ENCODE data around the gene ZNF611. TPM values are rescaled to one million over a fixed set of nuclear protein-coding genes. Genes with fewer than 3 reads are reported as not detected.
"Not testable (repeated sequence)": the region's sequence is repeated elsewhere in the genome, so short reads cannot be mapped to it uniquely, and the experiment has no call there.

The ZNF611 gene
- total RNA-seq = 10 to 100 TPM; 20.0 to 20.8 TPM

DNA sequence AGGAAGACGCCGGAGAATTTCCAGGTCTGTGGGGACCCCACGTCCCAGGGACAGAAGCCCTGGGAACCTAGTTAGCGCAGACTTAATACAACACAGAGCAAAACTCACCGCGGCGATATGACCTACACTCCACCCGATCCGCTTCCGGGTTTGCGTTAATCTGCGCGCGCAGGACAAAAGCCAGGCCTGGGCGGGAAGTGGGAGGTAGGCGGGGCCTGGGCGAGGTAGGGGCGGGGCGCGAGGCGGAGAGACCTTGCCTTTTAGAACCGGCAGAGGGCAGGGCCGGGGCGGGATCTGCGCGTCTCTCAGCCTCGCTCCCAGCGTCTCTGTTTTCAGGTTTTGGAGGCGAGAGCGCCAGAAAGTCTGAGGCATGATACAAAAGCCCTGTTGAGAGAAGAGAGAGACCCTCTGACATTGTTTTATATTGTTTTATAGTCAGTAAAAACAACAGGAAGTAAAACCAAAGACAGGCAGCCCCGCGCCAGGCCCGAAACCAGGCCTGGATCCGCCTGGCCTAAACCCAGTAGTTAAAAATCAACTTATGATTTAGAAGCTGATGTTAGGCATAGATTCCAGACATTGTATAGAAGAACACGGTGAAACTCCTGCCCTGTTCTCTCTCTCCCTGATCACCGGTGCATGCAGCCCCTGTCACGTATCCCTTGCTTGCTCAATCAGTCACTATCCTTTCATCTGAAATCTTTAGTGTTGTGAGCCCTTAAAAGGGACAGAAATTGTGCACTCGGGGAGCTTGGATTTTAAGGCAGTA lies at the start of gene ZNF611:
TSS of gene ZNF611 (minus strand) at position 152 of the 769 bp plus-strand sequence. CDS start 19,150 bp downstream, outside the sequence.
- ChIA-PET POLR2A (no interaction called here), CTCF (no interaction called here)

DNA sequence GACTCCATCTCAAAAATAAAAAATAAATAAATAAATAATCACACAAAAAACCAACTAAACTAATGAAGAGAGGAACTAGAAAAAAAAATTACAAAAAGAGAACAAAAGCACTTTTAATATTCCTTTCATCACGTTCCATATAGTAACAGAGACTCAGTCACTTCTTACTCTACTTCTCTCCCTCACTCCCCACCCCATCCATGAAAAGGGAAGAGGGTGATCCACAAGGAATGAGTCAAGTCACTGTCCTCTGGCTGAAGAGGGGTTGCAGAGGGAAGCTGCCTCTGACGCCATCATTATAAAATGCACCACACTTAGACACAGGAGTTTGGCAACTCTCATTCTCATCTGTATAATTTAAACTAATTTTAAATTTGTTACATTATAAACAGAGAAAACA lies 48.0 kb upstream of the ZNF611 start:
- CTCF ChIA-PET, POLR2A ChIA-PET: not testable (repeated sequence)

DNA sequence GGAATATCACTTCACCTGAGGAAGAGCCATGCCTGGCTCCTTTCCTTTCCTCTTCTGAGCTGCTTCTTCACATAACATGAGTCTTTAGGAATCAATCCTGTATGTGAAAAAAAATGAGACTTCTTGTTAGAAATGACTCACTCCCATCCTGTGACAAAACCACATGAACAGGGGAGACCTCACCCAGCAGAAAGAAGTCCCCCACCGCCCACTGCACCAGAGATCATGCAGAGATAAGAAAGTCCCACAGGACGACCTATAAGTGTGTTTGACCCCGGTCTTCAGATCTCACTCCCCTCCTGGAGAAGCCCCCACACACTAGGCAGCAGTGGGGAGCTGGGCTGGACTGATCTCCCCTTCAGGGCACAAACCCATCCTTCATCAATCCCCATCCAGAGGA lies 44.0 kb upstream of the ZNF611 start:
- CTCF ChIA-PET = no interaction called here
- POLR2A ChIA-PET = interaction anchor here (0.6 kb wide), 1 partner anchor 17 kb away, joined by 3 read pairs; no protein-coding TSS in a partner anchor

DNA sequence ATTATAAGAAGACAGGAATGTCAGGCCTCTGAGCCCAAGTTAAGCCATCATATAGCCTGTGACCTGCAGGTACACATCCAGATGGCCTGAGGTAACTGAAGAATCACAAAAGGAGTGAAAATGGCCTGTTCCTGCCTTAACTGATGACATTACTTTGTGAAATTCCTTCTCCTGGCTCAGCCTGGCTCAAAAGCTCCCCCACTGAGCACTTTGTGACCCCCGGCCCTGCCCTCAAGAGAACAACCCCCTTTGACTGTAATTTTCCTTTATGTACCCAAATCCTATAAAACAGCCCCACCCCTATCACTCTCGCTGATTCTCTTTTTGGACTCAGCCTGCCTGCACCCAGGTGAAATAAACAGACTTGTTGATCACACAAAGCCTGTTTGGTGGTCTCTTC lies 21.6 kb upstream of the ZNF611 start:
- POLR2A ChIA-PET, CTCF ChIA-PET: not testable (repeated sequence)

DNA sequence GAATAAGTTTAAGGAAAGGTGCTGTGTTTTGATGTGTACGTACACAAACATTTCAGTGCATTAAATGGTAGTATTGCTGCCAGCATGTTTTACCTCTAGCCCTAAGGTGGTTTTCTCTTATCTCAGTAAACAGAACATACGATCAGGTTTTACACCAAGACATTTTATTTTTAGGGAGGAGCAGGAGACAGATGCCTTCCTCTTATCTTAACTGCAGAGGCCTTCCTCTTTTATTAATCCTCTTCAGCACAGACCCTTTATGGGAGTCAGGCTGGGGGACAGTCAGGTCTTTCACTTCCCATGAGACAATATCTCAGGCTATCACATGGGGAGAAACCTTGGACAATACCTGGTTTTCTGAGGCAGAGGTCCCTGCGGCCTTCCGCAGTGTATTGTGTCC lies 14.9 kb upstream of the ZNF611 start:
- ChIA-PET POLR2A (no interaction called here), CTCF (no interaction called here)

DNA sequence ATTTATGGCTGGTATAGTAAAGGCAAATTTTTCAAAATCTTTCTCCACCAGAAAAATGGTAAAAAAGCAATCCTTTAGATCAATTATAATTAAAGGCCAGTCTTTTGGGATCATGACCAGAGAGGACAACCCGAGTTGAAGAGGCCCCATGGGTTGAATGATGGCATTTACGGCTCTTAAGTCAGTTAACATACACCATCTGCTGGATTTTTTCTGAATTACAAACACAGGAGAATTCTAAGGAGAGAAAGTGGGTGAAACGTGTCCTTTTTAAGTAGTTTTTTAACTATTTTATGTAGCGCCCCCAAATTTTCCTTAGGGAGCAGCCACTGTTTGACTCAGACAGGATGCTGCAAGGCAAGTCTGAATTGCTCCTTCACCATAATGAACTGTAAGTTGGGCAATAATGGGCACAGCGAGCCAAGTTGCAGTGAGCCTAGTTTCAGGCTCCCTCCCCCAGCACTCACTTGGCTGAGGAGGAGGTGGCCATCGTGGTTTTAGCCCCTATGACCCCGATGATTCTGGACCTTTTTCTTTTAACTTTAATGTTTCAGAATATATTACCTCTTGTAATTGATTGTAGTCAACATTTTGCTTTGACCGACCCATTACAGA lies 13.6 kb upstream of the ZNF611 start:
- POLR2A ChIA-PET = no interaction called here

DNA sequence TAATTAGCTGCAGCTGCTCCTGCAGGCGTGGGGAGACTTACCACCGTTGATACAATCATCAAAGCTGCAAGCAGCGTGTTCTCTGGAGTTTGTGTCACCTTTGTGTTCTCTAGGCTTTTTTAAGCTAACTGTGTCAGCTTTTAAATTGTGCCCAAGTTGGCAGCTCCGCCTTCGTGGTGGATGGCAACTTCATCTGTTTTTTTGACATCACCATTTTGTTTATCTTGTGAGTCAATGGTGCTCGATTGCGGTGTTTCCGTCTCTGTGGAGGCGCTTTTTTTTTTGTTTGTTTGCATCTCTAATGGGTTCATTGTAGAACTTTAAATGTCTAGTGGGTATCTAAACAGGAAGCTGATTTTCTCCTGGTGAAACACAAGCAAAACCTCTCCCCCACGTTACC lies 11.1 kb upstream of the ZNF611 start:
- POLR2A ChIA-PET, CTCF ChIA-PET: not testable (repeated sequence)

More for the DNA sequence above, 13.6 kb upstream of the ZNF611 start:
- CTCF ChIA-PET = no interaction called here

DNA sequence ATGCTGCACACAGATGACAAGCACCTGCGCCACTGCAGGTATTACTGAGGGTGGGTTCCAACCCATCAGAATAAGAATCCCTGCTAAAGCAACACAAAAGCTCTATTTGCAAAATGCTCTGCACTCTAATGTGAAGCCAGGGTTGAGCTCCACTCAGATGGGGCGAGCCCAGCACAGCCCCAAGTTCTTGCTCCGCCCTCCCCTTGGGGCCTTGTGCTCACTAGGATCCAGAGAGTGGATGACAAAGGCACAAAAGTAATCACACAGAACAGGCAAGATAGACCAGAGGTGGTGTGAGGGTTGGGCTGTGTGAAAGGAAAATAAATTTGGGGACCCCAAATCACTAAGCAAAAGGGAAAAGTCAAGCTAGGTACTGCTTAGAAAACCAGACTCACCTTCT lies 8.2 kb upstream of the ZNF611 start:
- ChIA-PET POLR2A (no interaction called here), CTCF (no interaction called here)

DNA sequence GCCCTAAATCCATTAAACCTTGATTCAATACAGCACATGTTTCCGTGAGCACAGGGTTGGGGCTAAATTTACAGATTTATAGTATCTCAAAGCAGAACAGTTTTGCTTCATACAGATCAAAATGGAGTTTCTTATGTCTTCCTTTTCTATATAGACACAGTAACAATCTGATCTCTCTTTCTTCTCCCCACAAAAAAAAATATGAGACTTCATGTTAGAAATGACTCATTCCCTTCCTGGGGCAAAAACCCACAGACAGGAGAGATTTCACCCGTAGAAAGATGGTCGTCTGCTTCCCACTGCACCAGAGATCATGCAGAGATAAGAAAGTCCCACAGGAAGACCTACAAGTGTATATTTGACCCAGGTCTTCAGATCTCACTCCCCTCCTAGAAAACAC lies 7.7 kb upstream of the ZNF611 start:
- CTCF ChIA-PET = no interaction called here
- POLR2A ChIA-PET = no interaction called here

DNA sequence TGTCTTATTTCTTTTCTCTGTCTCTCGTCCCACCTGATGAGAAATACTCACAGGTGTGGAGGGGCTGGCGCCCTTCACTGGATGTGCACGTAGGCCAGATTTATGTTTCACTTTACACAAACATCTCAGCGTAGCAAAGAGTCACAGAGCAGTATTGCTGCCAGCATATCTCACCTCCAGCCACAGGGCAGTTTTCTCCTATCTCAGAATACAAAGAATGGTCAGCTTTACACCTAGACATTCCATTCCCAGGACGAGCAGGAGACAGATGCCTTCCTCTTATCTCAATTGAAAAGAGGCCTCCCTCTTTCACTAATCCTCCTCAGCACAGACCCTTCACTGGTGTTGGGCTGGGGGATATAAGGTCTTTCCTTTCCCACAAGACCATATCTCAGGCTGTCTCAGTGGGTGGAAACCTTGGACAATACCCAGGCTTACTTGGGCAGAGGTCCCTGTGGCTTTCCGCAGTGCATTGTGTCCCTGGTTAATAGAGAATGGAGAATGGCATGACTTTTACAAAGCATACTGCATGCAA lies 7.2 kb upstream of the ZNF611 start:
- ChIA-PET CTCF (no interaction called here), POLR2A (no interaction called here)

DNA sequence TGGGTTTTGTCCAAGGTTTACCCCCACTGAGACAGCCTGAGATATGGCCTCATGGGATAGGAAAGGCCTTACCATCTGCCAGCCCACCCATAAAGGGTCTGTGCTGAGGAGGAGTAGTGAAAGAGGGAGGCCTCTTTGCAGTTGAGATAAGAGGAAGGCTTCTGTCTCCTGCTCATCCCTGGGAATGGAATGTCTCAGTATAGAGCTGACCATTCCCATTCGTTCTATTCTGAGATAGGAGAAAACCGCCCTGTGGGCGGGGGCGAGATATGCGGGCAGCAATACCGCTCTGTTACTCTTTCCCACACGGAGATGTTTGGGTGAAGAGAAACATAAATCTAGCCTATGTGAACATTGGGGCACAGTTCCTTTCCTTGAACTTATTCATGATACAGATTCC lies 6.5 kb upstream of the ZNF611 start:
- POLR2A ChIA-PET, CTCF ChIA-PET: not testable (repeated sequence)

DNA sequence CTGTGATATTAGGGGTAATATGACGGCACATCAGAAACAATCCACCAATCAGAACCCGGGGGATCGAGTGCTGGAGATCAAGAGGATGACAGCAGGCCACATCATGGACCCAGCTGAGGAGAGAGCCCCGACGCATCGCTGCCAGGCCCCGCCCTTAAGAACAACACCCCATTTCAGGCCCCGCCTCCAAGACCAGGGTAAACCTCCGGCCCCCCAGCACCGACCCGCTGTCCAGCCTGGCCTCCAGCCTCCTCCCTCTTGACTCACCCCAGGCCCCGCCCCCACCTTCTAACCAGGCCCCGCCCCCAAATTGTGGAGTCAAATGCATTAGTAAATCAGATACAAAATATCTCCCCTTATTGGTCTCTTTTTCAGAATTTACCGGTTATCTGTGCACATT lies 4.7 kb upstream of the ZNF611 start:
- POLR2A ChIA-PET = no interaction called here
- CTCF ChIA-PET = no interaction called here

DNA sequence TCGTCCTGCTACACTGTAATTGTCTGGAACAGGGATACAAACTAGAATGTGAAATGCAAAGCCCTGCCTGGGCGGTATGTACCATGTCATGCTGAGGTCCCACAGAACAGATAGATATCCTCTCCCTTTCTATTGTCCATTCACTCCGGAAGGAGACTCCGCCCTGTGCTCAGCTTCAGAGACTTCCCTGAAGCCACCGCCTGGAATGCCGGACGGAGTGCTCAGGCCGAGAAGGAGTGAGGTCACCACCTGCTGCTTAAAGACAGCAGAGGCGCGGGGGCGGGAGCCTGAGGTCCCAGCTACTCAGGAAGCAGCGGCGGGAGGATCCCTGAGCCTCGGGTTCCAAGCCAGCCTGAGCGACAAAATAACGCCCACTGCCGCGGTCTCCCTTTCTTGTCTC lies 890 bp upstream of the ZNF611 start:
- ChIA-PET POLR2A (no interaction called here), CTCF (no interaction called here)

DNA sequence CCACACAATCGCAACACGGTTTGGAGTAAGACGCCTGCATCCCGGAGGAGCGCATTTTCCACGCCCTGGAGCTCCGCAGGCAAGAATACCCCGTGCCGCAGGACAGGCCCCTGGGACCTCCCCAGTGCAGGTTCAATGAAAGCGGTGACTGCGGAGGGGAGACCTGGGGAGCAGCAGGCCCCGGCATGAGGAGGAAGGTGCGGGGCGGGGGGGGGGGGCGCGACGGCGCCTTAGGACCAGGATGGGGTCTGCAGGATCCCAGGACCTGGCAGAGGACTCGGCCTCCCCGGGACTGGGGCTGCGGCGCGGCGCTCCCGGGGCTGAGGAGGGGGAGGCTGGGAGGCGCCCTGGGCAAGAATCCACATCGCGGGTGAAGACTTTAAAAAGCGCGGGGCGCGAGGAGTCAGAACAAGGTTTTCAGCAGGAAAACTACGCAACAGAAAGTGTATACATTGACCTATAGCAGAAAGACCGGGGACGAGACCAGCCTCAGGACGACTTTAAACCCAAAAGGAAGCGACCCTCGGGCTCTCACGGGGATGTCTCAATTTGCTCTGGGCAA lies 432 bp downstream of the ZNF611 start:
- POLR2A ChIA-PET = interaction anchor here (0.6 to 0.7 kb wide), 2 partner anchors 53 to 509 kb away, joined by 5 to 8 read pairs; no protein-coding TSS in a partner anchor
- CTCF ChIA-PET = no interaction called here

DNA sequence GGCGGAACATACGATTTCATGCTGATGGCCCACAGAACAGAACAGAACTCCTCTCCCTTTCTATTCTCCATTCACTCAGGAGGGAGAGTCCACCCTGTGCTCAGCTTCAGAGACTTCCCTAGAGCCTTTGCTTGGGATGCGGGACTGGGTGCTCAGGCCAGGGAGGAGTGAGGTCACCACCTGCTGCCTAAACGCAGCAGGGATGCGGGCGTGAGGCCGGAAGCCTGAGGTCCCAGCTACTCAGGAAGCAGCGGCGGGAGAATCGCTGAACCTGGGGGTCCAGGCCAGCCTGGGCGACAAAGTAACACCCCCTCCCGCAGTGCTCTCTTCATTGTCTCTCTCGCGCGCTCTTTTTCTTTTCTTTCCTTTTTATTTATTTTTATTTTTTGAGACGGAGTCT lies 8.8 kb downstream of the ZNF611 start:
- CTCF ChIA-PET, POLR2A ChIA-PET: not testable (repeated sequence)

DNA sequence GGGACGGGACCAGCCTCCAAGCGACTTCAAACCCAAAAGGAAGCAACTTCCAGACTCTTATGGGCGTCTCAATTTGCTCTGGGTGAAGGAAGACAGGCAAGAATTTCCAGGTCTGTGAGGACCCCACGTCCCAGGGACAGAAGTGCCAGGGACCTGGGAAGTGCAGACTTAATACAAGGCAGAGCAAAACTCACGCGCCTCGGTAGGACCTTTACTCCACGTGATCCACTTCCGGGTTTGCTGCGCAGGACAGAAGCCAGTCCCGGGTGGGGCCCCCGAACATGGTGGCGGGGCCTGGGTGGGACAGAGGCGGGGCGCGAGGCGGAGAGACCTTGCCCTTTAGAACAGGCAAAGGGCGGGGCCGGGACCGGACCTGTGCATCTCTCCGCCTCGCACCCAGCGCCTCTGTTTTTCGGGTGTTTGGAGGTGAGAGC lies 9.3 kb downstream of the ZNF611 start:
- POLR2A ChIA-PET = no interaction called here
- CTCF ChIA-PET = no interaction called here

DNA sequence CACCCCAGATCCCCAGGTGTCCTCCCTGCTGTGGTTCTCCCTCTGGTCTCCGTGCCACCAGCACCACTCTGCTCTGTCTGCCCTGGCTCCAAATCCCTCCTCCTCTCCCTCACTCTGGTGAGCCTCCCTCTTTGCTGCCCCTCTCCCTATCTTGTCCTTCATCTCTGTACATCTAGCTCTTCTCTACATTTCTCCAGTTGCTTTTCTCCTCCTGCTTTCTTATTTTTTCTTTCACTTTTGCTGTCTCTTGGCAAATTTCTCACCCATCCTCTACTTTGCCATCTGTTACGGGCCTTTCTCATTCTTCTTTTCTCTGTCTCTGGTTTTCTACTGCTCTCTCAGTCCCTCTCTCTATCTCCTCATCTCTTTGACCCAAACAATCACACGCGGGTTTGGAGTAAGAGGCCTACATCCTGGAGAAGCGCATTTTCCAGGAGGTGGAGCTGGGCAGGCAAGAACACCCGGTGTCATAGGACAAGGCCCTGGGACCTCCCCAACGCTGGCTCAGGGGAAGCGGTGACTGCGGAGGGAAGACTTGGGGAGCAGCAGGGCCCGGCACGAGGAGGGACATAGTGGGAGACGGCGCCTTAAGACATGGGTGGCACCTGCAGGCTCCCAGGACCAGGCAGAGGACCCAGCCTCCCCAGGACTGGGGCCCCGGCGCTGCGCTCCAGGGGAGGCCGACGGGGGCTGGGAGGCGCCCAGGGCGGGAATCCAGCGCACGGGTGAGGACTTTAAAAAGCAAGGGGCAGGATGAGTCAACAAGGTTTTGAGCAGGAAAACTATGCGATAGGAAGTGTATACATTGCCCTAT lies 9.9 kb downstream of the ZNF611 start:
- POLR2A ChIA-PET = no interaction called here

DNA sequence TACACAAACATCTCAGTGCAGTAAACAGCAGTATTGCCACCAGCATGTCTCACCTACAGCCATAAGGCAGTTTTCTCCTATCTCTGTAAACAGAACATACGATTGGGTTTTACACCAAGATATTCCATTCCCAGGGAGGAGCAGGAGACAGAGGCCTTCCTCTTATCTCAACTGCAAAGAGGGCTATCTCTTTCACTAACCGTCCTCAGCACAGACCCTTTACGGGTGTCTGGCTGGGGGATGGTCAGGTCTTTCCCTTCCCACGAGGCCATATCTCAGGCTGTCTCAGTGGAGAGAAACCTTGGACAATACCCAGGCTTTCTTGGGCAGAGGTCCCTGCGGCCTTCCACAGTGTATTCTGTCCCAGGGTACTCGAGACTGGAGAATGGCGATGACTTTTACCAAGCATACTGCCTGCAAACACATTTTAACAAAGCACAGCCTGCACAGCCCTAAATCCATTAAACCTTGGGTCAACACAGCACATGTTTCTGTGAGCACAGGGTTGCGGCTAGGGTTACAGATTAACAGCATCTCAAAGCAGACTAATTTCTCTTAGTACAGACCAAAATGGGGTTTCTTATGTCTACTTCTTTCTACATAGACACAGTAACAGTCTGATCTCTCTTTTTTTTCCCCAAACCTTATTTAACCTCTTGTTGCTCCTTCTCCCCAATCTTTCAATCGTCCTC lies 10.8 kb downstream of the ZNF611 start:
- POLR2A ChIA-PET, CTCF ChIA-PET: not testable (repeated sequence)

More for the DNA sequence above, 9.9 kb downstream of the ZNF611 start:
- CTCF ChIA-PET = no interaction called here

DNA sequence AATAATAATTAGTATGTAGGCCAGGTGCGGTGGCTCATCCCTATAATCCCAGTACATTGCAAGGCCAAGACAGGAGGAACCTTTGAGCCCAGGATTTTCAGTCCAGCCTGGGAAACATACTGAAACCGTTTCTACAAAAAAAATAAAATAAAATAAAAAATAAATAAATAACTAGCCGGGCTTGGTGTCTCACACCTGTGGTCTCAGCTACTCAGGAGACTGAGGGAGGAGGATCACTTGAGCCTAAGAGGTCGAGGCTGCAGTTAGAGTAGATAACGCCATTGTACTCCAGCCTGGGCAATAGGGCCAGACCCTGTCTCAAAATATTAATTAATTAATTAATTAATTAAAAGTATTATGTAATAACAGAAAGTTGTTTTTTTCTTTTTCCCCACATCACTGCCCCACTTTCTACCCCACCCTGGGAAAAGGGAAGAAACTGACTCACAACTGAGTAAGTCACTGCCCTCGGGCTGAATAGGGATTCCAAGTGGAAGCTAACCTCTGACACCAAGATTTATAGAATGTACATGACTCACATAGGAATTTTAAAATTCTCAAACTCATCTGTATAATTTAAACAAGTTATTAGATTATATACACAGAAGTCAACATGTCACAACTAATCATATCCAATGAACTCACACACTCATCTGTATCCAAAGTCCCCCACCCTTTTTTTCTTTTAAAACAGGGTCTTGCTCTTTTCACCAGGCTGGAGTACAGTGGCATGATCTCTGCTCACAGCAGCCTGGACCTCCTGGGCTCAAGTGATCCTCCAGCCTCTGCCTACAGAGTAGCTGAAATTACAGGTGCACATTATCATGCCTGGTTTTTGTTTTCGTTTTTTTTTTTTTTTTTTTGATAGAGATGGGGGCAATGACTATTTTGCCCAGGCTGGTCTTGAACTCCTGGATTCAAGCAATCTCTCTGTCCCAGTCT lies 12.5 kb downstream of the ZNF611 start:
- ChIA-PET POLR2A (no interaction called here), CTCF (no interaction called here)

Data from activated CD8-positive, alpha-beta memory T cell treated with anti-CD3 and anti-CD28 coated beads for 36 hours (primary cell).